ENCODE data around the gene CIPC.

DNA sequence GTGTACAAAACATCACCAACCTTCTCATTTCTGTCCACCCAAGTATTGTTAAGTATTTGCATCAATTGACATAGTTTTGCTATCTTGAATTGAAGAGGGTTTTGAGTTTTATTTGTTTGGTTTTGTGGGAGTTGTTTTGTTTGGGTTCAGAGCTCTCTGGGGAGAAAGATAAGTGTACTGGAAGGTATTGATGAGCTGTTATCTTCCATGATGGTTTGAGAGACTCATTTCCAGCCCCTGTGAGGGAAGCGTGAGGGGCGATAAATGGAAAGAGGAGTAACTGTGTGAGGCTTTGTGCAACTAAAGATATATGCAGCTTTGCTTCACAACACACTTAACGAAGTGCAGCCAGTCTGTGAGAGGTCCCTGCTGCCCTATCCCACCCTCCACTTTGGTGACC lies 15.7 kb upstream of the CIPC start:
- TF ChIP-seq CTCF (IDR thresholded peaks at IDR 0.05) = no peak
- no peak for TF ChIP-seq POLR2A (IDR thresholded peaks at IDR 0.05)
